Dendritic cell treated with granulocyte-macrophage colony-stimulating factor and Interleukin-4, amounts not matched to agents 40 ng/mL and 50 ng/mL, for 4 days (primary cell): ENCODE data around the gene LEAP2.
A peak's percentile ranks its signal among the peaks of the same experiment; 100 is the strongest.

ENCODE experiments used
- H3K27ac Mint-ChIP-seq: one replicate; pipeline ENCODE4 v1.8.0; 2022; ENCODE audit warnings: mild to moderate bottlenecking, mixed read lengths
- H3K27me3 Mint-ChIP-seq: one replicate; pipeline ENCODE4 v1.8.0; 2022; ENCODE audit warnings: mild to moderate bottlenecking, mixed read lengths
- H3K36me3 Mint-ChIP-seq: one replicate; pipeline ENCODE4 v1.8.0; 2022; ENCODE audit warnings: low read depth, mixed read lengths
- H3K4me1 Mint-ChIP-seq: one replicate; pipeline ENCODE4 v1.8.0; 2022; ENCODE audit warnings: low read depth, mixed read lengths
- H3K4me3 Mint-ChIP-seq: one replicate; pipeline ENCODE4 v1.8.0; 2022; ENCODE audit warnings: mild to moderate bottlenecking, moderate library complexity, mixed read lengths
- H3K9me3 Mint-ChIP-seq: one replicate; pipeline ENCODE4 v1.8.0; 2022; ENCODE audit warnings: mixed read lengths
- intact Hi-C: fragments of 100-400 bp; cut with micrococcal nuclease; formaldehyde crosslinking; loops from one replicate; pipeline ENCODE4 v1.15.0; 2022

LEAP2 gene

DNA sequence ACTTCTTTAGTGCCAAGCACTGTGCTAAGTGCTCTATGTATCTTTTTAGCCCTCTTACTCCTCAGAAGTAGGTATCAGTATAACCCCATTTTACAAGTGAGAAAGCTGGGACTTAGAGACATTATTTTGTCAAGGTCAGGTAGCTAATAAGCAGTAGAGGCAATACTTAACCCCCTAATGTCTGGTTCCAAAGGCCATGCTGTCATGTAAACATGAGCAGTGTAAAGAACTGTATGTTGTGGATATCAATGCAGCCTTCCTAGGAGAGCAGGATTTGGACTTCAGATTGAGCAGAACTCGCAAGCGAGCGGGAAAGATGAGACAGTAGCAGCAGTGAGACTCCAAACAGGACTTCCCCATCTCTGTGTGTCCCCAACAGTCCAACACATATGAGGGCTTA is 39.4 kb upstream of the LEAP2 start:
- peaks cover 30% of the 10 kb centered on the region for H3K27me3 Mint-ChIP-seq

DNA sequence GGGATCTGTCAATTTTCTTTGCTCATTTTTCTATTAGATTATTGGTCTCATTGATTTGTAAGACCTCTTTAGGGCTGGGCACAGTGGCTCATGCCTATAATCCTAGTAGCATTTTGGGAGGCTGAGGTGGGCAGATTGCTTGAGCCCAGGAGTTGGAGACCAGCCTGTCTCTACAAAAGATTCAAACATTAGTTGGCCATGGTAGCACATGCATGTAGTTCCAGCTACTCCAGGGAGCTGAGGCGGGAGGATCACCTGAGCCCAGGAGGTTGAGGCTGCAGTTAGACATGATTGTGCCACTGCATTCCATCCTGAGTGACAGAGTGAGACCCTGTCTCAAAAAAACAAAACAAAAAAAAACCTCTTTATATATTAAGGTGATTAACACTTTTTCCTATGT is 36.6 kb upstream of the LEAP2 start:
- Mint-ChIP-seq H3K4me3 (no peak overlapping the region), H3K9me3 (no peaks in the 10 kb centered on the region), H3K27me3 (peaks cover 7% of the 10 kb centered on the region), H3K27ac (no peak overlapping the region), H3K36me3 (no peaks in the 10 kb centered on the region), H3K4me1 (peaks cover 29% of the 10 kb centered on the region)
- intact Hi-C loops = no loop called here

More for the DNA sequence above, 39.4 kb upstream of the LEAP2 start:
- Mint-ChIP-seq H3K4me3 (no peak overlapping the region), H3K27ac (no peak overlapping the region), H3K9me3 (no peaks in the 10 kb centered on the region), H3K36me3 (peaks cover 6% of the 10 kb centered on the region), H3K4me1 (peaks cover 27% of the 10 kb centered on the region)
- intact Hi-C loops = no loop called here

DNA sequence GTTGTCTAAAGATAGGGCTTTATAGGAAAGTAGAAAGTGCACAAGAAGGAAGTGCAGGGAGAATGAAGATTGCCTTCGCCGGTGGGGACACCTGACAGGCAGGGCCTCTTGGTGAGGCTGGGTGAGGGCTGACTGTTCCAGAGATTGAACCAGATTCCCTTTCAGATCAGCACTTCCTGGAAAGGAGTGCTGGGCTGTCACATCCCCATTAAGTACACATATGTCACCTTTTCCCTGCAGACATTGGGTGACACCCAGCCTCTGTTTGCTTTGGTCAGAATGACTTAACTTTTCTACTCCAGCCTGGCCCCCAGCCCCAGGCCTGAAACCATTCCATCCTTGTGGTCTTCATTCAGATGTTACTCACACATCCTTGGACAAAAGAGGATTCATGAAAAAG is 35.6 kb upstream of the LEAP2 start:
- peaks cover 2% of the 10 kb centered on the region for H3K27me3 Mint-ChIP-seq
- peak overlapping the region; percentile 55 for H3K27ac Mint-ChIP-seq
- H3K9me3 Mint-ChIP-seq = no peaks in the 10 kb centered on the region
- H3K4me1 Mint-ChIP-seq = peaks cover 29% of the 10 kb centered on the region
- H3K4me3 Mint-ChIP-seq = no peak overlapping the region
- intact Hi-C loops = no loop called here
- H3K36me3 Mint-ChIP-seq = no peaks in the 10 kb centered on the region

DNA sequence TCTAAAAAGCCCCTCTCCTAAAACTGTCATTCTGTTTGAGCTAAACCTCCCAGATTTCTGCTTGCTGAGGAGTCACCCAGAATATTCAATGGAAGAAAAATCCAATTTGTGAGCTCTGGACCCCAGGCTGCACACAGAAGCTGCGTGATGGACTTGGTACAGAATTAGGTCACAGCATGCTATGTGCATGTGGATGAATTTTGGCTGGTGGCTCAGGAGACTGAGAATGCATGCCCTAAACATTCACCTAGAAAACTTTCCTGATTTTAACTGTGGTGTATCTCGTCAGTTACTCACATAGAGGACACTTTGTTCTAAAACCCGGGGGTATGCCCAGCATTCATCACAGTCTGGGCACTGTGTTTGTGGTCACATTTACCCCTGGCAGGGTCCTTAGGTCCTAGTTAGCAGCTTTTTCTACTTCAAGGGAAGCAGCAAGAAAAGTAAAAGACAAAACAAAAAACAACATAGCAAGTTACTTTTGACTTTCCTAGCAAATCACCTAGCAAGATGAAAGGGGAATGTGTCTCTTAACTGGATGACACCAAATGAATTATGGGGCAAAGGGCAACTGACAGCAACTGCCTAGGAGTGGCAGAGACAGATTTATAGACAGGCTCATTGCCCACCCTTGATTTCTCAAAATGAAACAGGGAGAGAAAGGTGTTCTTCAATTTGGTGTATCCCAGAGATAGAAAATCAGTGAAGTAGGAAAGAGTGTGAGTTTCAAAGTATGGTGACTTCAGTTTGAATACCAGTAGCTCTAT is 34.8 kb upstream of the LEAP2 start:
- intact Hi-C loops = no loop called here
- Mint-ChIP-seq H3K27ac (no peak overlapping the region), H3K9me3 (no peaks in the 10 kb centered on the region), H3K36me3 (no peaks in the 10 kb centered on the region), H3K4me1 (peaks cover 29% of the 10 kb centered on the region), H3K27me3 (no peaks in the 10 kb centered on the region), H3K4me3 (no peak overlapping the region)

DNA sequence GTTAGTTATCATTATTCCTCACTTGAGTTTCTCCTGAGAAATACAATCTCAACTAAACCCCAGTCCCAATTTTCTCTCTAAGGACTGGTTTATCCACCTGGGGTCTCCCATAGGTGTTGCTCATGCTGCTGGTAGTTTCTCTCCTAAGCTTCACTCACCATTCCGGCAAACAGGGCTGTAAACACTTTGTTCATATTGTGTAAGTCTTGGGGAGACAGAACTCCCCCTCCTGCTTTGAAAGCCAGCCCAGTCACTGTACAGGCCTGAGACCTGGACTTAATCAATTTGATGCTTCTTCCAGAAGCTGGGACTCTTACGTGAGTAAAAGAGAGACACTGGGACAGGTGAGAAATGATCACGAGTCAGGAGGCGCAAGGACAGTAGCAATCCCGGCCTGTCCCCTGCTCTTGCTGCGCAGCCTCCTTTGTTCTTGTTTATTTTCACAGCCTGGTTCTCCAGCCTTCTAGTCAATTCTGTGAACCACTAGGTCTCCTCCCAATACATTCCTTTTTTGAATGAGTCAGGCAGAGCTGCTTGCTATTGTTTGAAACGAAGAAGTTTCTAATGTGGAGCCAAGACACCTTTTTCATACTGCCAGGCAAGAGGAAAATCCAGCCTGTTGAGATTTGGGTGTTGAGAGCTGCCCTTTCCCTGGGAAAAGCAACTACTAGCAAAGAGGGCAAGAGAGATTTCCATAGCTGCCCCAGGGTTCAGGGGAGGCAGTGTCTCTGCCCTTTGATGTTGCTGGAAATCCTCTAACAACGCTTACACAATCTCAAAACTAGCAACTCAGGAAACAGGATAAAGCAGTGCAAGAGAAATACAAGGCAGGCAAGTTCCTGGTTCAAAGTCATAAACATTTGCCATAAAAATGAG is 33.8 kb upstream of the LEAP2 start:
- intact Hi-C loops = no loop called here
- peak overlapping the region; percentile 65 for H3K27ac Mint-ChIP-seq

DNA sequence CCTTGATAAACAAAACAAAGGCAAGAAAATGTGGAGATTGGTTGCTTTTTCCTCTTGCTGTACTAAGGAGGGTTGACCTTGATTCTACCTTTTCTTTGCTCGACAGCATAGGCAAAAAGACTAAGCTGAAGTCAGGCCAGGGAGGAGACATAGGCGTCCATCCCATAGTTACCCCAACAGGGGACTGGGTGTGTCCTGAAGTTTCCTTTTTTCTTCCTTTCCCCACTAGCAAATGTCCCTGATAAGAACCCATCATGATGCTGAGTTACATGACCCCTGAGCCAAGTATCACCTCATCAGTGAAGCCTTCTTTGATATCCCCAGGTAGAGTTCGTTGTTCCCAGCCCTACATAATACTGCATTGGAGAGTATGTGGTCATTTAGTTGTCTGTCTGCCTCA is 33.2 kb upstream of the LEAP2 start:
- intact Hi-C loops = no loop called here
- no peak overlapping the region for H3K4me3 Mint-ChIP-seq

More for the DNA sequence above, 33.8 kb upstream of the LEAP2 start:
- Mint-ChIP-seq H3K36me3 (no peaks in the 10 kb centered on the region), H3K27me3 (no peaks in the 10 kb centered on the region), H3K4me1 (peaks cover 29% of the 10 kb centered on the region), H3K4me3 (no peak overlapping the region), H3K9me3 (no peaks in the 10 kb centered on the region)

DNA sequence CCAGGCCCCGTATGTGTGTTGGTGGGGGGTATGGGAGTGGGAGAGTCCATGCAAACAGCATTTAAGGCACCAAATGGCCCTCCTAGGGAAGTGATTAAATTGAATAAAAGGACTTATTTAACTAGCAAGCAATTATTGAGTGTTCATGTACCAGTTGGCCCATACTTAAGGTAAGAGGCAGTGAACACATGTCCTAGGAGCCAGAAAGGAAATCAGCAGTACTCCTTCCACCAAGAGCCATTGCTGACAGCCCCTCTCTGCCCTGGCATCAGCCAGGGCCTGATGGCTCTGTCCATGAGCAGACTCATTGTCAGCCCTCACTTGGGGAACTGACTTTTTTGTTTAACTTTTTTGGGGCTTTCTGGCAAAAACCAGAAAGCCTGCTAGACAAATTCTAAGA is 32.6 kb upstream of the LEAP2 start:
- no peaks in the 10 kb centered on the region for H3K27me3 Mint-ChIP-seq
- no peak overlapping the region for H3K4me3 Mint-ChIP-seq
- intact Hi-C loops = no loop called here
- peaks cover 29% of the 10 kb centered on the region for H3K4me1 Mint-ChIP-seq
- no peaks in the 10 kb centered on the region for H3K36me3 Mint-ChIP-seq
- H3K27ac Mint-ChIP-seq = no peak overlapping the region
- H3K9me3 Mint-ChIP-seq = no peaks in the 10 kb centered on the region

More for the DNA sequence above, 33.2 kb upstream of the LEAP2 start:
- Mint-ChIP-seq H3K36me3 (no peaks in the 10 kb centered on the region), H3K9me3 (no peaks in the 10 kb centered on the region), H3K27ac (peak overlapping the region; percentile 65), H3K4me1 (peaks cover 29% of the 10 kb centered on the region), H3K27me3 (no peaks in the 10 kb centered on the region)

DNA sequence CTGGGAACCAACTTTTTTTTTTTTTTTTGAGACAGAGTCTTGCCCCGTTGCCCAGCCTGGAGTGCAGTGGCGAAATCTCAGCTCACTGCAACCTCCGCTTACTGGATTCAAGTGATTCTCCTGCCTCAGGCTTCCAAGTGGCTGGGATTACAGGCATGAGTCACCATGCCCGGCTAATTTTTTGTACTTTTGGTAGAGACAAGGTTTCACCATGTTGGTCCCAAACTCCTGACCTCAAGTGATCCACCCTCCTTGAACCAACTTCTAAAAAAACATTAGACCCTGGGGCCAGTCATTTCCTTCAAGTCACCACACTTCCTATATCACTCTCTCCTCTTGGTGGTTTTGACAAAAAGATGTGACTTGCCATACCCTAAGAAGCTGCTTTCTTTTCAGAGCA is 32.2 kb upstream of the LEAP2 start:
- Mint-ChIP-seq H3K9me3 (no peaks in the 10 kb centered on the region), H3K4me3 (no peak overlapping the region), H3K36me3 (no peaks in the 10 kb centered on the region), H3K27me3 (no peaks in the 10 kb centered on the region), H3K27ac (no peak overlapping the region), H3K4me1 (peaks cover 29% of the 10 kb centered on the region)
- intact Hi-C loops = no loop called here

DNA sequence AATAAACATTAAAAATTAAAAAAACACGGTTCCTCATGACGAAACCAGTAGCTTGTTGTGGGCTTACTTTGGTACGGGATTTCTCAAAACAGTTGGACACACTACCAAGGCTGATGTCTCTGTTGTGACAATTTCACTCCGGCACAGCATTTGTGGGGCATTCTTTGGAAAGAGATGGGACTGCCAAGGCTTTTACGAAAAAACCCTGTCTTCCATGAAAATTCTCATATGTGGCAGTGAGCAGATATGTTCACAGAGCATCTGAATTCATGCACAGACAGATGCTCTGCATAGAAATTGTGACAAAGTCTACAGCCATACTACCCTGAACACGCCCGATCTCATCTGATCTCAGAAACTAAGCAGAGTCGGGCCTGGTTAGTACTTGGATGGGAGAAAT is 25.2 kb upstream of the LEAP2 start:
- no peak overlapping the region for H3K4me3 Mint-ChIP-seq
- H3K27ac Mint-ChIP-seq = no peak overlapping the region
- H3K4me1 Mint-ChIP-seq = no peaks in the 10 kb centered on the region
- intact Hi-C loops = no loop called here
- H3K27me3 Mint-ChIP-seq = peaks cover 3% of the 10 kb centered on the region
- no peaks in the 10 kb centered on the region for H3K36me3 Mint-ChIP-seq
- no peaks in the 10 kb centered on the region for H3K9me3 Mint-ChIP-seq

DNA sequence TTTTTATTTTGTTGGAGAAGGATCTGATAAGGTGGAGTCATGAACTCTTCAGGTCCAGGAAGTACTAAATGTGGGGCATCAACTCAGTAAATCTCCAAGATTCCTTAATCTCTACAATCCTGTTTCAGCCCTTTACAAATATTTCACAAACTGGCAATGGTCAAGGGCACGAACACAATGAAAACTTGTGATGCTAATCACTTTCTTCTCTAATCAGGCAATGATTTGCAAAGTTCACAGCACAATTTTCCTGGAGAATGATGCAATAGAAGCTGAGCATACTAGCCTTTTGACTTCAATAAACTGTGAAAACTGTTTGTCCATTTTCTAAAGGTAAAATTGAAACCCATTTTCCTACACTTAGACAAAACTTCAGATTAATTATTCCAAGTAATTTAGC is 24.1 kb upstream of the LEAP2 start:
- peaks cover 3% of the 10 kb centered on the region for H3K27me3 Mint-ChIP-seq
- no peaks in the 10 kb centered on the region for H3K9me3 Mint-ChIP-seq
- no peak overlapping the region for H3K4me3 Mint-ChIP-seq
- intact Hi-C loops = no loop called here
- H3K36me3 Mint-ChIP-seq = no peaks in the 10 kb centered on the region
- H3K27ac Mint-ChIP-seq = no peak overlapping the region
- H3K4me1 Mint-ChIP-seq = no peaks in the 10 kb centered on the region

DNA sequence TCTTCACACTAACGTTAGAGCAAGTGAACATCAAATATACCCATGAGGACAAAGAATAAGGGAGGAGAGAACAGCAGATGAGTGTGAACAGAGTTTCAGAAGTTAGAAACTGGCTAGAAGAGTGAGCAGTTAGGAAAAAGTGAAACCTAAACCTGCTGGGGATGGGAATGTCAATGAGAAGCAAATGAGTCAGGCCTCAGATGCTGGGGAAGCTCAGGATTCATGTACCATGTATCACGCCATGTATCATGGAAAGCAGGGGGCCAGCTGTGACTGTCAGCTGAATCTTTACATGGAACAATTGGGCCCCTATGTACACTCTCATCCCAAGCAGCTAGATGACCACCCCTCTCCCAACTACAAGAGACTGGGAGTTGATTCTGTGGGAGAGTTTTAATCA is 23.4 kb upstream of the LEAP2 start:
- H3K4me3 Mint-ChIP-seq = no peak overlapping the region
- peaks cover 3% of the 10 kb centered on the region for H3K27me3 Mint-ChIP-seq
- no peaks in the 10 kb centered on the region for H3K4me1 Mint-ChIP-seq
- H3K36me3 Mint-ChIP-seq = no peaks in the 10 kb centered on the region
- intact Hi-C loops = no loop called here
- H3K27ac Mint-ChIP-seq = no peak overlapping the region
- no peaks in the 10 kb centered on the region for H3K9me3 Mint-ChIP-seq

DNA sequence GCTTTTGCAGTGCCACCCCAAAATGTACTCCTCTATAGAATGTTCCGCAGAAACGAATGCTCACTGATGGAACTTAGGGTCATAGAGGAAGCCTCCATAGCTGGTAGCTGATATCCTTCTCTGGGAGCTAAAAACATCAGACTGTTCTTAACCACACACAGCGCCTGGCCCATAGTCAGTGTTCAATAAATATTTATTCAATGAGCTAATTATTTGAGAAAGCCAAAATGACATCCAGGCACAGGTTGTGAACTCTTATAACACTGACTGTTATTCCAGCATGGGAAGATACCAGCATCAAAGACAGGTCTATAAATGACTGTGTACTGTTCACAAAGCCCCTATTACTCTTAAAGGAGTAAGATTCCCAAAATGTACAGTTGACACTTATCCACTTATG is 20.1 kb upstream of the LEAP2 start:
- Mint-ChIP-seq H3K4me1 (no peaks in the 10 kb centered on the region), H3K27ac (no peak overlapping the region), H3K27me3 (peaks cover 9% of the 10 kb centered on the region), H3K36me3 (no peaks in the 10 kb centered on the region), H3K9me3 (no peaks in the 10 kb centered on the region), H3K4me3 (no peak overlapping the region)
- intact Hi-C loops = no loop called here

DNA sequence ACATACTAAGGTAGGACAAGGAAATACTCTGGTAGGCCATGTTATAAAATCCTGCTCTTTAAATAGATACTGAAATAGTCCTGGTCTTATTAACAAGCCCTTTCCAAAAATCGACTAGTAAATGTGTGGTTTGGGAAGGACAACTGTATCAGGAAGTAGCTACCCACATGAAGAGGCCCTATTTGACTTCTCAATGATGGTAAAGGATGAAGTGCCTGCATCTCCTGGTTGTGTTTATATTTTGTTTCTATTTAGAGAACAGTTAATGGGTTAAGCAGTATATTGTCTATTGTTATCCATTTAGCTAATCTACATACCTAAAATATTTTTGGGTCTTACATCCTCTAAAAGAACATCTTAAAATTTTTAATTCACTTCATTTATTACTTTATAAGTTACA is 19.7 kb upstream of the LEAP2 start:
- Mint-ChIP-seq H3K9me3 (no peaks in the 10 kb centered on the region), H3K4me3 (no peak overlapping the region), H3K36me3 (no peaks in the 10 kb centered on the region), H3K27me3 (peaks cover 9% of the 10 kb centered on the region), H3K27ac (no peak overlapping the region), H3K4me1 (no peaks in the 10 kb centered on the region)
- intact Hi-C loops = no loop called here

DNA sequence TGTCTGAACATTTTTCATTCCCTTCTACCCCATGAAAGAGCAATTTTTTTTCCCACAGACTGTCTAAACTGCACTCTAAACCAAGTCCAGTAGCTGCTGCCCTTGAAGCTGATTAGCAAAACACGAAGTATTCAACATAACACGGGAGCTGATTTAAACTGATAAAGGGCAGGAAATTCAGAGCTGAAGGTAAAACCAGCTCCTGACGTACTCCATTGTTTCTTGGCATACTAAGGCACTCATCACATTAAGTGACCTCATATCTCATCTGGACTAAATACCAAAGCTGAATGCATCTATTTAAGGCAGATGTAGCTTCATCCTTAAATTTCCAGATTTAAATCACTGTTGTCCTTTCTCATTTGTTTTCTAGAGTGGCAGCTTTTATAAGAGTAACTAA is 19.2 kb upstream of the LEAP2 start:
- Mint-ChIP-seq H3K27me3 (peaks cover 9% of the 10 kb centered on the region), H3K36me3 (no peaks in the 10 kb centered on the region), H3K27ac (no peak overlapping the region), H3K4me1 (no peaks in the 10 kb centered on the region), H3K9me3 (no peaks in the 10 kb centered on the region), H3K4me3 (no peak overlapping the region)
- intact Hi-C loops = no loop called here
